OCI-LY7 (cell line): Measurements from ENCODE around the gene CCDC3. TPM values are rescaled to one million over a fixed set of nuclear protein-coding genes. Genes with fewer than 3 reads are reported as not detected.

Experiments used
- BruUV-seq: library from RNA; stranded (reverse); fragments of 400-500 nt; replicated peaks from 2 replicates; lab custom pipeline; 2021; lab: Mats Ljungman, UMichigan
- CTCF ChIA-PET: fragments of 300-600 bp; sonication (Branson Sonifier 250); formaldehyde crosslinking; loops from one replicate; lab custom pipeline; 2022; ENCODE audit warnings: antibody characterized with exemption; ENCODE audit not compliant: unreplicated experiment; lab: Charles Lee
- POLR2A ChIA-PET: fragments of 300-600 bp; sonication (Branson Sonifier 250); formaldehyde crosslinking; loops from one replicate; lab custom pipeline; 2022; ENCODE audit warnings: antibody characterized with exemption; lab: Charles Lee
- DNase-seq: peaks from one replicate; pipeline ENCODE4 v3.0.0-alpha.2; 2015; ENCODE audit warnings: low spot score
- H2AFZ ChIP-seq: fragments of 200-600 bp; sonication (generic), shearing (Covaris generic); 2 replicates; pipeline ENCODE4 v1.6.1; 2014; ENCODE audit warnings: mild to moderate bottlenecking, antibody characterized with exemption, low read length, moderate library complexity
- H3K27ac ChIP-seq: fragments of 200-600 bp; sonication (generic); 2 replicates; pipeline ENCODE4 v1.5.1; 2014; ENCODE audit warnings: mixed run types, low read depth, mild to moderate bottlenecking, moderate library complexity, low read length, inconsistent platforms; ENCODE audit not compliant: poor library complexity, severe bottlenecking
- H3K36me3 ChIP-seq: fragments of 200-600 bp; sonication (generic); 2 replicates; pipeline ENCODE4 v1.6.1; 2014; ENCODE audit warnings: mild to moderate bottlenecking, antibody characterized with exemption, low read length, moderate library complexity, mixed read lengths; ENCODE audit not compliant: insufficient read depth
- H3K4me1 ChIP-seq: fragments of 200-600 bp; sonication (generic); 2 replicates; pipeline ENCODE4 v1.5.1; 2014; ENCODE audit warnings: mild to moderate bottlenecking, low read length; ENCODE audit not compliant: insufficient read depth, poor library complexity, severe bottlenecking
- H3K4me2 ChIP-seq: fragments of 200-600 bp; sonication (generic); 2 replicates; pipeline ENCODE4 v1.6.1; 2014; ENCODE audit warnings: mild to moderate bottlenecking, low read length
- H3K4me3 ChIP-seq: fragments of 200-600 bp; sonication (generic); 2 replicates; pipeline ENCODE4 v1.5.1; 2014; ENCODE audit warnings: mild to moderate bottlenecking, low read depth, low read length; ENCODE audit not compliant: poor library complexity, severe bottlenecking
- H3K79me2 ChIP-seq: fragments of 200-600 bp; sonication (generic); 2 replicates; pipeline ENCODE4 v1.6.1; 2016; ENCODE audit warnings: low read depth, mild to moderate bottlenecking, low read length, moderate library complexity, mixed read lengths; ENCODE audit not compliant: insufficient read depth
- H3K9me2 ChIP-seq: fragments of 200-600 bp; sonication (generic); 2 replicates; pipeline ENCODE4 v1.6.1; 2016; ENCODE audit warnings: mild to moderate bottlenecking, low read length, mixed read lengths; ENCODE audit not compliant: insufficient read depth
- H3K9me3 ChIP-seq: fragments of 200-600 bp; sonication (generic); 2 replicates; pipeline ENCODE4 v1.6.1; 2014; ENCODE audit warnings: mild to moderate bottlenecking, mixed run types, low read length, mixed read lengths
- H4K20me1 ChIP-seq: fragments of 200-600 bp; sonication (generic); 2 replicates; pipeline ENCODE4 v1.6.1; 2014; ENCODE audit warnings: mild to moderate bottlenecking, antibody characterized with exemption, low read length, moderate library complexity, mixed read lengths; ENCODE audit not compliant: insufficient read depth
- EZH2phosphoT487 ChIP-seq: fragments of 200-600 bp; sonication (generic); IDR thresholded peaks from 2 replicates; pipeline ENCODE4 v1.6.1; 2018; ENCODE audit warnings: low read depth, borderline replicate concordance, mild to moderate bottlenecking, mixed run types, antibody characterized with exemption, low read length, moderate library complexity, mixed read lengths
- intact Hi-C: fragments of 100-400 bp; cut with micrococcal nuclease; formaldehyde crosslinking; loops from one replicate; pipeline ENCODE4 v1.10.0; 2022; ENCODE audit not compliant: unreplicated experiment
- total RNA-seq, 2 experiments: library from RNA; depleted of rRNA in 1 of 2; stranded (reverse); fragments of >200 nt in 1 of 2; shearing (Covaris generic) in 1 of 2; gene quantifications; 2 replicates each; pipeline ENCODE4 v1.2.3, GENCODE V29; 2014 to 2022
- TF ChIP-seq, protein P1 (sequence below): fragments of 200-600 bp; sonication (generic); conservative IDR thresholded peaks from 2 replicates; pipeline ENCODE4 v1.5.1; 2014; ENCODE audit warnings: mild to moderate bottlenecking, antibody characterized with exemption, low read length, moderate library complexity, mixed read lengths

CCDC3 gene
- total RNA-seq, 2 experiments from 2014 or later, result not detected

DNA sequence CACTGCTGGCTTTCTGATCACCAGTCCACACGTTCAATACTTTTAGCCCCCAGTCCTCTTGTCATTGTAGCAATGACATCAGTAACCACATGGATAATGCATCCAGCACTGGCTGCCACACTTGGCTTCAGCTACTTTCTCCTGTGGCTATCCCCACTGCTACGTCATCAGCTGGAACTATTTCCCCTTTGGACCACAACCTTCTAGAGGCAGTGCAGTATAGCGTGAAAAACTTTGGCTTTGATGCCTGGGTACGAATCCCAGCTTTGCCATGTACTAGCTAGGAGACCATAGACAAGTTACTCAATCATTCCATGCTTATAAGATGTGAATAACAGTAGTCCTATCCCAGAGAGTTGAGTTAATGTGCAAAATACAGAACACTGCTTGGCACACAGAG, 63.2 kb downstream of the CCDC3 start:
- ChIA-PET CTCF (no interaction called here), POLR2A (no interaction called here)
- no peak overlapping the region for H3K27ac ChIP-seq
- no peaks in the 10 kb centered on the region for H3K79me2 ChIP-seq
- H3K4me1 ChIP-seq, result no peaks in the 10 kb centered on the region
- no peak overlapping the region for H3K4me2 ChIP-seq
- TF ChIP-seq, protein P1, sequence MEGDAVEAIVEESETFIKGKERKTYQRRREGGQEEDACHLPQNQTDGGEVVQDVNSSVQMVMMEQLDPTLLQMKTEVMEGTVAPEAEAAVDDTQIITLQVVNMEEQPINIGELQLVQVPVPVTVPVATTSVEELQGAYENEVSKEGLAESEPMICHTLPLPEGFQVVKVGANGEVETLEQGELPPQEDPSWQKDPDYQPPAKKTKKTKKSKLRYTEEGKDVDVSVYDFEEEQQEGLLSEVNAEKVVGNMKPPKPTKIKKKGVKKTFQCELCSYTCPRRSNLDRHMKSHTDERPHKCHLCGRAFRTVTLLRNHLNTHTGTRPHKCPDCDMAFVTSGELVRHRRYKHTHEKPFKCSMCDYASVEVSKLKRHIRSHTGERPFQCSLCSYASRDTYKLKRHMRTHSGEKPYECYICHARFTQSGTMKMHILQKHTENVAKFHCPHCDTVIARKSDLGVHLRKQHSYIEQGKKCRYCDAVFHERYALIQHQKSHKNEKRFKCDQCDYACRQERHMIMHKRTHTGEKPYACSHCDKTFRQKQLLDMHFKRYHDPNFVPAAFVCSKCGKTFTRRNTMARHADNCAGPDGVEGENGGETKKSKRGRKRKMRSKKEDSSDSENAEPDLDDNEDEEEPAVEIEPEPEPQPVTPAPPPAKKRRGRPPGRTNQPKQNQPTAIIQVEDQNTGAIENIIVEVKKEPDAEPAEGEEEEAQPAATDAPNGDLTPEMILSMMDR, result no peak
- no peak for TF ChIP-seq EZH2phosphoT487
- no peak for DNase-seq
- H3K4me3 ChIP-seq, result no peak overlapping the region
- intact Hi-C loops, result no loop called here
- H4K20me1 ChIP-seq, result no peaks in the 10 kb centered on the region
- H3K9me3 ChIP-seq, result no peaks in the 10 kb centered on the region
- no peaks in the 10 kb centered on the region for H3K36me3 ChIP-seq
- H2AFZ ChIP-seq, result no peak overlapping the region
- no peaks in the 10 kb centered on the region; the same call in 1 of the 2 replicates for H3K9me2 ChIP-seq
- BruUV-seq, result no TSS peak

DNA sequence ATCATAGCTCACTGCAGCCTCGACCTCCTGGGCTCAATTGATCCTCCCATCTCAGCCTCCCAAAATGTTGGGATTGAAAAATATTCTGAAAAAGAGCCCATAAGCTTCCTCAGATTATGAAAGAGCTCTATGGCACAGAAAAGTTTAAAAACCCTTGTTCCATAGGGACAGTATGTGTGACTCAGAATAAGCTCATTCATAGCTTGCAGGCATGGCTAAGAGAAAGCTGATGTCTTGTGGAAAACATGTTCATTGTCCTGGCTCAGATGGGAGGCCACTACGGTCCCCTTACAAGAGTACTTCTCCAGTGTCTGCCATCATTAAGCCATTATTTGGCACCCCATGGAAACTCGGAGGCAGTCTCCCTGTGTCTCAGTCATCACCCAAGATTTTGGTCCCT, 64.0 kb downstream of the CCDC3 start:
- H3K36me3 ChIP-seq, result no peaks in the 10 kb centered on the region
- BruUV-seq, result no TSS peak
- no peak overlapping the region for H3K27ac ChIP-seq
- ChIA-PET CTCF (no interaction called here), POLR2A (interaction anchor here (0.6 kb wide), 1 partner anchor 592 kb away, joined by 5 read pairs; no protein-coding TSS in a partner anchor)
- no peaks in the 10 kb centered on the region for H3K9me3 ChIP-seq
- TF ChIP-seq, protein P1, result no peak
- TF ChIP-seq EZH2phosphoT487, result no peak
- H3K4me3 ChIP-seq, result no peak overlapping the region
- no peak overlapping the region for H3K4me2 ChIP-seq
- H3K4me1 ChIP-seq, result no peaks in the 10 kb centered on the region
- H2AFZ ChIP-seq, result no peak overlapping the region
- H3K79me2 ChIP-seq, result no peaks in the 10 kb centered on the region
- intact Hi-C loops, result no loop called here
- DNase-seq, result no peak
- H3K9me2 ChIP-seq, result no peaks in the 10 kb centered on the region; the same call in 1 of the 2 replicates
- no peaks in the 10 kb centered on the region for H4K20me1 ChIP-seq

DNA sequence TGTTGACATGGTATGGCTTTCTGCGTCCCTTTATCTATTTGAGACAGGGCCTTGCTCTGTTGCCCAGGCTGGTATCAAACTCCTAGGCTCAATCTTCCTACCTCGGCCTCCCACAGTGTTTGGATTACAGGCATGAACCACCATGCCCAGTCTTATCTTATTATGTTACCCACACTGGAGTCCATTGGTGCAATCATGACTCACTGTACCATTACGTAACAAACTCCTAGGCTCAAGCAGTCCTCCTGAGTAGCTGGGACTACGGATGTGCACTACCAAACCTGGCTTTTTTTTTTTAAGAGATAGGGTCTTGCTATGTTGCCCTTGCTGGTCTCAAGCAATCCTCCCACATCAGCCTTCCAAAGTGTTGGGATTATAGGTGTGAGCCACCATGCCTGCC, 66.7 kb downstream of the CCDC3 start:
- Histone ChIP-seq H3K79me2 (no peaks in the 10 kb centered on the region), H3K9me2 (no peaks in the 10 kb centered on the region; the same call in 1 of the 2 replicates), H4K20me1 (no peaks in the 10 kb centered on the region), H2AFZ (no peak overlapping the region), H3K36me3 (no peaks in the 10 kb centered on the region), H3K27ac (no peak overlapping the region), H3K4me2 (no peak overlapping the region), H3K4me1 (no peaks in the 10 kb centered on the region), H3K4me3 (no peak overlapping the region), H3K9me3 (no peaks in the 10 kb centered on the region)
- no peak for DNase-seq
- ChIA-PET POLR2A (no interaction called here), CTCF (interaction anchor here (0.6 kb wide), 1 partner anchor 580 kb away, joined by 3 read pairs; no protein-coding TSS in a partner anchor)
- intact Hi-C loops, result no loop called here
- TF ChIP-seq, protein P1, result no peak
- TF ChIP-seq EZH2phosphoT487, result no peak
- BruUV-seq, result no TSS peak
